ENCODE results near the gene ATP8B1. TPM values are rescaled to one million over a fixed set of nuclear protein-coding genes. Genes with fewer than 3 reads are reported as not detected.
"Not testable (repeated sequence)": the region's sequence is repeated elsewhere in the genome, so short reads cannot be mapped to it uniquely, and the experiment has no call there.

Gene ATP8B1
- total RNA-seq, 1 experiment from 2014 or later = 24.8 TPM

DNA sequence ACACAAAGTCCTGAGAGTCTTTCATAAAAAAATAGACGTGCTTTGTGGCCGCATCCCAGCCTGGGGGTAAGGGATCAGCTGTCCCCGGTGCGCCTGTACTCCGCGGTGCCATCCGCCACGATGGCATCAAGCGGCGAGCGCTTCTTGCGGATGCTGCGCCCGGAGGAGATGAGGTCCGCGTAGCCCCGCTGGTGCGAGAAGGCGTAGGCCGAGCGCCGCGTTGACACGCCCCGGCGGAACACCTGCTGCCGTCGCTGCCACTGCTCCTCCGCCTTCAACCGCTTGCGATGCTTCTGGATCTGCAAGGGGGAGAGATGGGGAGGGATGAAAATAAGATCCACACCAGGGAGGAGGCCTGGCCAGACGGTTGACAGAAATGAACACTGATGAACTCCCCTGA is 154.7 kb downstream of the ATP8B1 start:
- Histone ChIP-seq H3F3A (ENCODE audit: low read length, unreplicated experiment) (peaks cover 3% of the 10 kb centered on the region), H3K4me2 (ENCODE audit: low read length) (no peak overlapping the region), H3K9me3 (ENCODE audit: low read length) (no peaks in the 10 kb centered on the region), H3K9ac (ENCODE audit: low read length) (no peak overlapping the region), H3K79me2 (ENCODE audit: low read length) (peaks cover 18% of the 10 kb centered on the region; the same call in 1 of the 2 replicates), H3K4me3 (ENCODE audit: low read length) (no peak overlapping the region), H3K36me3 (ENCODE audit: low read depth, low read length) (peaks cover 7% of the 10 kb centered on the region), H3K9me2 (replicated peaks; ENCODE audit: low read length) (no peaks in the 10 kb centered on the region), H4K20me1 (ENCODE audit: low read length) (no peaks in the 10 kb centered on the region), H3K27ac (ENCODE audit: low read length) (no peak overlapping the region), H3K27me3 (ENCODE audit: low read length) (no peaks in the 10 kb centered on the region), H3K4me1 (ENCODE audit: insufficient read depth, low read length) (peaks cover 13% of the 10 kb centered on the region), H2AFZ (ENCODE audit: low read length) (no peak overlapping the region)
- ATAC-seq (no peak), DNase-seq (no peak)
- BruUV-seq (replicated peaks) = no TSS peak
- no peak for TF ChIP-seq EZH2 (IDR thresholded peaks at IDR 0.05; ENCODE audit: low read length, unreplicated experiment)
- TF ChIP-seq, protein P1, sequence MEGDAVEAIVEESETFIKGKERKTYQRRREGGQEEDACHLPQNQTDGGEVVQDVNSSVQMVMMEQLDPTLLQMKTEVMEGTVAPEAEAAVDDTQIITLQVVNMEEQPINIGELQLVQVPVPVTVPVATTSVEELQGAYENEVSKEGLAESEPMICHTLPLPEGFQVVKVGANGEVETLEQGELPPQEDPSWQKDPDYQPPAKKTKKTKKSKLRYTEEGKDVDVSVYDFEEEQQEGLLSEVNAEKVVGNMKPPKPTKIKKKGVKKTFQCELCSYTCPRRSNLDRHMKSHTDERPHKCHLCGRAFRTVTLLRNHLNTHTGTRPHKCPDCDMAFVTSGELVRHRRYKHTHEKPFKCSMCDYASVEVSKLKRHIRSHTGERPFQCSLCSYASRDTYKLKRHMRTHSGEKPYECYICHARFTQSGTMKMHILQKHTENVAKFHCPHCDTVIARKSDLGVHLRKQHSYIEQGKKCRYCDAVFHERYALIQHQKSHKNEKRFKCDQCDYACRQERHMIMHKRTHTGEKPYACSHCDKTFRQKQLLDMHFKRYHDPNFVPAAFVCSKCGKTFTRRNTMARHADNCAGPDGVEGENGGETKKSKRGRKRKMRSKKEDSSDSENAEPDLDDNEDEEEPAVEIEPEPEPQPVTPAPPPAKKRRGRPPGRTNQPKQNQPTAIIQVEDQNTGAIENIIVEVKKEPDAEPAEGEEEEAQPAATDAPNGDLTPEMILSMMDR (conservative IDR thresholded peaks at IDR 0.05; ENCODE audit: low read depth, low read length) = no peak
- no peak for TF ChIP-seq EZH2phosphoT487 (IDR thresholded peaks at IDR 0.05; ENCODE audit: borderline replicate concordance, low read length)
- intact Hi-C loops (cut with micrococcal nuclease) = no loop called here
- ChIA-PET POLR2A (ENCODE audit: unreplicated experiment) (no interaction called here), CTCF (no interaction called here)

DNA sequence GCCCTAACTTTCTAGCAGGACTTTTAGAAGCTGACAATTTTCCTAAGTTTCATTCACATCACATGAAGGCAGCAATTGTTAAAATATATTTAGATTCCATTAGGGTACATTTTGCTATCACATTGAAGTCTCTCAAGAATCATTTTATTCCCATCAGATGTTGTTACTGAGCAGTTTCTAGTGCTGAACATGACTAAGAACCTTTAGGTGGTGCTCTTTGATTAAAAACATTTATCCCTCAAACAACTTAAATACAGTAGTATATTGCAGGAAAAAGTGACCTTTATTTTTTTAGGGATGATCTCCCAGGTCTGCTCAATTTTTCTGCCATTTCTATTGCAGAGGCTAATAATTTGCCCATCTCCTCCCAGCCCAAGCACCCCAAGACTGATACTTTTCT is 158.6 kb downstream of the ATP8B1 start:
- peak; percentile 41 for DNase-seq

GRCh38 chr18:57643726-57644125 is 159.4 kb downstream of the ATP8B1 start:
- H4K20me1 ChIP-seq (ENCODE audit: low read length); H2AFZ ChIP-seq (ENCODE audit: low read length); H3F3A ChIP-seq (ENCODE audit: low read length, unreplicated experiment); H3K4me1 ChIP-seq (ENCODE audit: insufficient read depth, low read length); DNase-seq; H3K9me3 ChIP-seq (ENCODE audit: low read length); POLR2A ChIA-PET (ENCODE audit: unreplicated experiment); H3K27ac ChIP-seq (ENCODE audit: low read length); H3K36me3 ChIP-seq (ENCODE audit: low read depth, low read length); H3K4me2 ChIP-seq (ENCODE audit: low read length); H3K4me3 ChIP-seq (ENCODE audit: low read length); H3K27me3 ChIP-seq (ENCODE audit: low read length); H3K9me2 ChIP-seq (replicated peaks; ENCODE audit: low read length); H3K9ac ChIP-seq (ENCODE audit: low read length); ATAC-seq; H3K79me2 ChIP-seq (ENCODE audit: low read length); BruUV-seq (replicated peaks): not testable (repeated sequence)
- intact Hi-C loops (cut with micrococcal nuclease) = loop anchor here (1.0 to 5.0 kb wide), 4 partner anchors 8 to 400 kb away; no protein-coding TSS in a partner anchor
- CTCF ChIA-PET = interaction anchor here (0.6 kb wide), 1 partner anchor 402 kb away, joined by 4 read pairs; no protein-coding TSS in a partner anchor

More for the DNA sequence above, 158.6 kb downstream of the ATP8B1 start:
- TF ChIP-seq, protein P1 (conservative IDR thresholded peaks at IDR 0.05; ENCODE audit: low read depth, low read length) = peak; percentile 56
- TF ChIP-seq EZH2phosphoT487 (IDR thresholded peaks at IDR 0.05; ENCODE audit: borderline replicate concordance, low read length) = no peak
- no TSS peak for BruUV-seq (replicated peaks)
- peaks cover 6% of the 10 kb centered on the region; the same call in 1 of the 2 replicates for H3K79me2 ChIP-seq (ENCODE audit: low read length)
- no peaks in the 10 kb centered on the region for H3K9me2 ChIP-seq (replicated peaks; ENCODE audit: low read length)
- ChIA-PET CTCF (no interaction called here), POLR2A (ENCODE audit: unreplicated experiment) (no interaction called here)
- H3K4me1 ChIP-seq (ENCODE audit: insufficient read depth, low read length) = peaks cover 4% of the 10 kb centered on the region
- no peaks in the 10 kb centered on the region for H3K9me3 ChIP-seq (ENCODE audit: low read length)
- peak; percentile 73 for ATAC-seq
- H3K4me2 ChIP-seq (ENCODE audit: low read length) = no peak overlapping the region
- H3K9ac ChIP-seq (ENCODE audit: low read length) = no peak overlapping the region
- peaks cover 4% of the 10 kb centered on the region for H3K36me3 ChIP-seq (ENCODE audit: low read depth, low read length)
- no peak overlapping the region for H2AFZ ChIP-seq (ENCODE audit: low read length)
- H3K27ac ChIP-seq (ENCODE audit: low read length) = no peak overlapping the region
- H3K27me3 ChIP-seq (ENCODE audit: low read length) = no peaks in the 10 kb centered on the region
- H3F3A ChIP-seq (ENCODE audit: low read length, unreplicated experiment) = no peaks in the 10 kb centered on the region
- intact Hi-C loops (cut with micrococcal nuclease) = loop anchor here (1.0 to 5.0 kb wide), 3 partner anchors 143 to 399 kb away; no protein-coding TSS in a partner anchor
- no peaks in the 10 kb centered on the region for H4K20me1 ChIP-seq (ENCODE audit: low read length)
- no peak overlapping the region for H3K4me3 ChIP-seq (ENCODE audit: low read length)

- H3K79me2 ChIP-seq (ENCODE audit: low read length); H3K9me3 ChIP-seq (ENCODE audit: low read length); H4K20me1 ChIP-seq (ENCODE audit: low read length); H3F3A ChIP-seq (ENCODE audit: low read length, unreplicated experiment); BruUV-seq (replicated peaks); H3K9me2 ChIP-seq (replicated peaks; ENCODE audit: low read length); H3K4me2 ChIP-seq (ENCODE audit: low read length); POLR2A ChIA-PET (ENCODE audit: unreplicated experiment); H3K9ac ChIP-seq (ENCODE audit: low read length); H3K4me3 ChIP-seq (ENCODE audit: low read length); H3K27me3 ChIP-seq (ENCODE audit: low read length); H3K36me3 ChIP-seq (ENCODE audit: low read depth, low read length); CTCF ChIA-PET; DNase-seq; H3K4me1 ChIP-seq (ENCODE audit: insufficient read depth, low read length); H3K27ac ChIP-seq (ENCODE audit: low read length); ATAC-seq; H2AFZ ChIP-seq (ENCODE audit: low read length): not testable (repeated sequence)
- intact Hi-C loops (cut with micrococcal nuclease) = loop anchor here (5.0 kb wide), 2 partner anchors 145 to 240 kb away; no protein-coding TSS in a partner anchor
These were observed 160.7 kb downstream of the ATP8B1 start for GRCh38 chr18:57642462-57642861.
